OCI-LY1 (cell line): ENCODE measurements around the gene CPNE5.
"Not testable (repeated sequence)": the region's sequence is repeated elsewhere in the genome, so short reads cannot be mapped to it uniquely, and the experiment has no call there.

Experiments used
- H2AFZ ChIP-seq: fragments of 200-600 bp; sonication (generic), shearing (Covaris generic); 2 replicates; pipeline ENCODE4 v1.6.0; 2014; ENCODE audit warnings: antibody characterized with exemption, mild to moderate bottlenecking, low read length
- H3F3A ChIP-seq: fragments of 200-600 bp; sonication (generic), shearing (Covaris generic); 2 replicates; pipeline ENCODE4 v1.6.0; 2014; ENCODE audit warnings: mild to moderate bottlenecking, antibody characterized with exemption, low read length, moderate library complexity; ENCODE audit not compliant: insufficient read depth
- H3K27ac ChIP-seq: fragments of 200-600 bp; sonication (generic); 2 replicates; pipeline ENCODE4 v1.5.1; 2014; ENCODE audit warnings: low read length, mixed run types, mild to moderate bottlenecking, low read depth; ENCODE audit not compliant: poor library complexity, severe bottlenecking
- H3K27me3 ChIP-seq: fragments of 200-600 bp; sonication (generic); 2 replicates; pipeline ENCODE4 v1.6.0; 2014; ENCODE audit warnings: antibody characterized with exemption, mild to moderate bottlenecking, low read length, moderate library complexity; ENCODE audit not compliant: insufficient read depth
- H3K36me3 ChIP-seq: fragments of 200-600 bp; sonication (generic); 2 replicates; pipeline ENCODE4 v1.6.1; 2014; ENCODE audit warnings: mild to moderate bottlenecking, antibody characterized with exemption, low read length, moderate library complexity, mixed read lengths; ENCODE audit not compliant: insufficient read depth
- H3K4me1 ChIP-seq: fragments of 200-600 bp; sonication (generic); 2 replicates; pipeline ENCODE4 v1.5.1; 2014; ENCODE audit warnings: mild to moderate bottlenecking, low read length, moderate library complexity; ENCODE audit not compliant: insufficient read depth, severe bottlenecking
- H3K4me2 ChIP-seq: fragments of 200-600 bp; sonication (generic), shearing (Covaris generic); 2 replicates; pipeline ENCODE4 v1.6.1; 2014; ENCODE audit warnings: low read length
- H3K4me3 ChIP-seq: fragments of 200-600 bp; sonication (generic); 2 replicates; pipeline ENCODE4 v1.5.1; 2014; ENCODE audit warnings: low read length, low read depth, mild to moderate bottlenecking, mixed read lengths; ENCODE audit not compliant: poor library complexity, severe bottlenecking
- H3K79me2 ChIP-seq: fragments of 200-600 bp; shearing (Covaris generic); 2 replicates; pipeline ENCODE4 v1.6.1; 2016; ENCODE audit warnings: mixed run types, low read length, mixed read lengths; ENCODE audit not compliant: insufficient read depth
- H3K9ac ChIP-seq: fragments of 200-600 bp; sonication (generic), shearing (Covaris generic); 2 replicates; pipeline ENCODE4 v1.6.1; 2014; ENCODE audit warnings: mild to moderate bottlenecking, low read length, mixed read lengths
- H3K9me2 ChIP-seq: fragments of 200-600 bp; sonication (generic), shearing (Covaris generic); 2 replicates; pipeline ENCODE4 v1.6.1; 2014; ENCODE audit warnings: low read depth, mild to moderate bottlenecking, low read length, mixed read lengths
- H3K9me3 ChIP-seq: fragments of 200-600 bp; shearing (Covaris generic); 2 replicates; pipeline ENCODE4 v1.6.1; 2014; ENCODE audit warnings: low read length, mixed read lengths
- H4K20me1 ChIP-seq: fragments of 200-600 bp; sonication (generic), shearing (Covaris generic); 2 replicates; pipeline ENCODE4 v1.6.0; 2016; ENCODE audit warnings: mild to moderate bottlenecking, low read length; ENCODE audit not compliant: insufficient read depth
- CTCF ChIP-seq: fragments of 200-600 bp; sonication (generic), shearing (Covaris generic); IDR thresholded peaks from 2 replicates; pipeline ENCODE4 v1.5.1; 2017; ENCODE audit warnings: mild to moderate bottlenecking, antibody characterized with exemption, low read length, moderate library complexity, mixed read lengths
- EZH2 ChIP-seq: fragments of 200-600 bp; sonication (generic), shearing (Covaris generic); IDR thresholded peaks from 2 replicates; pipeline ENCODE4 v1.8.0; 2017; ENCODE audit warnings: borderline replicate concordance, mixed run types, mild to moderate bottlenecking, antibody characterized with exemption, low read length, moderate library complexity, mixed read lengths

CPNE5 gene

GRCh38 chr6:36815962-36816735 is 23.1 kb downstream of the CPNE5 start:
- TF ChIP-seq EZH2 (no peak), CTCF (no peak)
- H3K79me2 ChIP-seq, result no peaks in the 10 kb centered on the region
- 0 out of 2 replicates have a peak, but pooled peaks cover 3% of the 10 kb centered on the region for H3K27me3 ChIP-seq
- H3K4me1 ChIP-seq, result no peaks in the 10 kb centered on the region
- no peak overlapping the region for H3K4me2 ChIP-seq
- H2AFZ ChIP-seq, result no peak overlapping the region
- H3K9me2 ChIP-seq, result no peaks in the 10 kb centered on the region
- H3F3A ChIP-seq, result no peaks in the 10 kb centered on the region
- no peak overlapping the region for H3K9ac ChIP-seq
- H3K4me3 ChIP-seq, result no peak overlapping the region
- H3K36me3 ChIP-seq, result no peaks in the 10 kb centered on the region
- no peaks in the 10 kb centered on the region for H3K9me3 ChIP-seq
- no peaks in the 10 kb centered on the region for H4K20me1 ChIP-seq
- H3K27ac ChIP-seq, result no peak overlapping the region

GRCh38 chr6:36814249-36814648 is 25.0 kb downstream of the CPNE5 start:
- H3K27ac ChIP-seq, result no peak overlapping the region
- H3K27me3 ChIP-seq, result 0 out of 2 replicates have a peak, but pooled peaks cover 3% of the 10 kb centered on the region
- H3K9ac ChIP-seq, result no peak overlapping the region
- no peaks in the 10 kb centered on the region for H3K79me2 ChIP-seq
- no peak overlapping the region for H3K4me2 ChIP-seq
- no peak overlapping the region for H2AFZ ChIP-seq
- H3K9me2 ChIP-seq, result no peaks in the 10 kb centered on the region
- no peak overlapping the region for H3K4me3 ChIP-seq
- no peaks in the 10 kb centered on the region for H3F3A ChIP-seq
- no peaks in the 10 kb centered on the region for H3K36me3 ChIP-seq
- no peaks in the 10 kb centered on the region for H4K20me1 ChIP-seq
- H3K9me3 ChIP-seq, result no peaks in the 10 kb centered on the region
- TF ChIP-seq CTCF (no peak), EZH2 (no peak)
- H3K4me1 ChIP-seq, result no peaks in the 10 kb centered on the region

- H3K79me2 ChIP-seq, result no peaks in the 10 kb centered on the region
- no peaks in the 10 kb centered on the region for H3K4me1 ChIP-seq
- H3K27ac ChIP-seq, result no peak overlapping the region
- H4K20me1 ChIP-seq, result no peaks in the 10 kb centered on the region
- H3K9me2 ChIP-seq, result no peaks in the 10 kb centered on the region
- no peaks in the 10 kb centered on the region for H3K36me3 ChIP-seq
- no peak overlapping the region for H3K9ac ChIP-seq
- H3F3A ChIP-seq, result no peaks in the 10 kb centered on the region
- H3K4me3 ChIP-seq, result no peak overlapping the region
- no peak overlapping the region for H3K4me2 ChIP-seq
- H2AFZ ChIP-seq, result no peak overlapping the region
- TF ChIP-seq CTCF, result no peak
- TF ChIP-seq EZH2, result no peak
- no peaks in the 10 kb centered on the region for H3K9me3 ChIP-seq
- 0 out of 2 replicates have a peak, but pooled peaks cover 3% of the 10 kb centered on the region for H3K27me3 ChIP-seq
Measured at GRCh38 chr6:36813526-36813925, 25.7 kb downstream of the CPNE5 start.

GRCh38 chr6:36813047-36813446 is 26.2 kb downstream of the CPNE5 start:
- H3K4me3 ChIP-seq, H3K79me2 ChIP-seq, H3K36me3 ChIP-seq, H3K4me2 ChIP-seq, H3K4me1 ChIP-seq, H3K27me3 ChIP-seq, H3F3A ChIP-seq, H3K9me3 ChIP-seq, H2AFZ ChIP-seq, H4K20me1 ChIP-seq, H3K27ac ChIP-seq, H3K9me2 ChIP-seq, H3K9ac ChIP-seq: not testable (repeated sequence)
